ENCODE measurements around the gene TDRD15.
"Not testable (repeated sequence)": the region's sequence is repeated elsewhere in the genome, so short reads cannot be mapped to it uniquely, and the experiment has no call there.

Gene TDRD15

DNA sequence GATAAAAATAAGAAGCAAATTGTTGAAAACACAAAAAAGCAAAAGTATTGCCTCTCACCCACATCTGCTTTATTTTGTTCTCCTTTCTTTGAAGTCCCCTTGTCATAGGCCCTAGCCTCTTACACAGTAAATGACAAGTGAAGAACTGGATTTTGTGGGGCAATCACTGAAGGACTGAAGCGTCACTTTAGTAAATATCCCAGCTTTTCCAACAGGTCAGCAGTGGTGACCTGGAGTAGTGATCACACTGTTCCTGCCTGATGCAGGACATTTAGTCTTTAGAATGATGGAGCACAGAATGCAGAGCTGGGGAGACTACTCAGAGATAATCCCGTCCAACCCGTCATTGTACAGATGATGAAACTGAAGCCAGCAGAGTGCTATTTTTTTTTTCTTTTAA is 28.1 kb upstream of the TDRD15 start:
- DNase-seq (ENCODE audit: low read depth), result no peak
- TF ChIP-seq, protein P1, sequence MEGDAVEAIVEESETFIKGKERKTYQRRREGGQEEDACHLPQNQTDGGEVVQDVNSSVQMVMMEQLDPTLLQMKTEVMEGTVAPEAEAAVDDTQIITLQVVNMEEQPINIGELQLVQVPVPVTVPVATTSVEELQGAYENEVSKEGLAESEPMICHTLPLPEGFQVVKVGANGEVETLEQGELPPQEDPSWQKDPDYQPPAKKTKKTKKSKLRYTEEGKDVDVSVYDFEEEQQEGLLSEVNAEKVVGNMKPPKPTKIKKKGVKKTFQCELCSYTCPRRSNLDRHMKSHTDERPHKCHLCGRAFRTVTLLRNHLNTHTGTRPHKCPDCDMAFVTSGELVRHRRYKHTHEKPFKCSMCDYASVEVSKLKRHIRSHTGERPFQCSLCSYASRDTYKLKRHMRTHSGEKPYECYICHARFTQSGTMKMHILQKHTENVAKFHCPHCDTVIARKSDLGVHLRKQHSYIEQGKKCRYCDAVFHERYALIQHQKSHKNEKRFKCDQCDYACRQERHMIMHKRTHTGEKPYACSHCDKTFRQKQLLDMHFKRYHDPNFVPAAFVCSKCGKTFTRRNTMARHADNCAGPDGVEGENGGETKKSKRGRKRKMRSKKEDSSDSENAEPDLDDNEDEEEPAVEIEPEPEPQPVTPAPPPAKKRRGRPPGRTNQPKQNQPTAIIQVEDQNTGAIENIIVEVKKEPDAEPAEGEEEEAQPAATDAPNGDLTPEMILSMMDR (conservative IDR thresholded peaks at IDR 0.05; ENCODE audit: control insufficient read depth, insufficient read depth, low read depth, low read length), result no peak
- no peak overlapping the region for H3K4me3 ChIP-seq (ENCODE audit: control insufficient read depth, low read depth, low read length)

GRCh38 chr2:21096458-21096857 is 27.3 kb upstream of the TDRD15 start:
- DNase-seq (ENCODE audit: low read depth), result no peak
- TF ChIP-seq, protein P1 (conservative IDR thresholded peaks at IDR 0.05; ENCODE audit: control insufficient read depth, insufficient read depth, low read depth, low read length), result no peak
- H3K4me3 ChIP-seq (ENCODE audit: control insufficient read depth, low read depth, low read length), result no peak overlapping the region

DNA sequence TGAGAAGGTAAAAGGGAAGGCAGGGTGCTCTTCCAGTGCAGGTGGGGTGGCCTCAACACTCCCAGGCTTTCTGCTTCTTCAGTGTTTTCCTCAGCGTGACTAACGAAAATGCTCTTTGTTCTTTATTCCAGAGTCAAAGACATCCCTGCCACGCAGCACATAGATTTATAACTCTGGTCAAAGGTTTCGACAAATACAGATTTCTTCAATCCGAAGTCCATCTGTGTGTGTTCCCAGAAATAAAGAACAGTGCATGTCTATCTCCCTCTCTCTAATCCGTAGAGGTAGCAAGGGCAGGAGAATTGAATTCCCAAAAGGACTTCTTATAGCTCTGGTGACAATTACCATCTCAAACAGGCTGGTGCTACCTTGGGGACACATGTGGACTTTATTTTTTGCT is 26.4 kb upstream of the TDRD15 start:
- no peak overlapping the region for H3K4me3 ChIP-seq (ENCODE audit: control insufficient read depth, low read depth, low read length)
- DNase-seq (ENCODE audit: low read depth), result no peak
- TF ChIP-seq, protein P1 (conservative IDR thresholded peaks at IDR 0.05; ENCODE audit: control insufficient read depth, insufficient read depth, low read depth, low read length), result no peak

GRCh38 chr2:21098294-21098693 is 25.5 kb upstream of the TDRD15 start:
- no peak for DNase-seq (ENCODE audit: low read depth)
- no peak overlapping the region for H3K4me3 ChIP-seq (ENCODE audit: control insufficient read depth, low read depth, low read length)
- TF ChIP-seq, protein P1 (conservative IDR thresholded peaks at IDR 0.05; ENCODE audit: control insufficient read depth, insufficient read depth, low read depth, low read length), result no peak

DNA sequence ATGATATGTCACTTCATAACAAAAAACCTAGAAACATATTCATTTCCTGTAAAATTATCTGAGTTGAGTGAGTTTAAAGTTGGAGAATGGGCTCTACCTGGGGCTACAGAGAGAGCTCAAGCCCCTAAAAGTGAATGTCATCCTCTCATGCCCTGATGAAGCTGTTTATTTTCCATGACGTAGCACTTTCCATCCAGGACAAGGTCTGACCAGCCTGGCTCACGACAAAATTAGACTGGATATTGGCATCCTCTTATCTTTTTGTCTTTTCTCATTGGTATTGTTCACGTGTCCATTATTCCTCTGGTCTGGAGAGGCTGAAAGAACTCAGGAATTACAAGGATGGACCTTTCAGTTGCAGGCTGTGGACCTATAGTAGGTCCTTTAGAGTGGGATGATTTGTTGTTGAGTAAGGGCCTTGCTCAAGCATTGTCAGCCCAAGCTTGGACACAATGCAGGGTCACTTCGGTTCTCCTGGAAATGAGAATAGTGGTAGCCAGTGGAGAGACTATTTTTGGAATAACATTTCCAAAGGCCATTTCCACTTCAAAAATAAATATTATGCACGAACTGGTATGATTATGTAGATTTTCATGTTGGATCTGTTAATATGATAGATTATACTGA is 24.4 kb upstream of the TDRD15 start:
- DNase-seq (ENCODE audit: low read depth), result no peak
- H3K4me3 ChIP-seq (ENCODE audit: control insufficient read depth, low read depth, low read length), result no peak overlapping the region
- TF ChIP-seq, protein P1 (conservative IDR thresholded peaks at IDR 0.05; ENCODE audit: control insufficient read depth, insufficient read depth, low read depth, low read length), result no peak

DNA sequence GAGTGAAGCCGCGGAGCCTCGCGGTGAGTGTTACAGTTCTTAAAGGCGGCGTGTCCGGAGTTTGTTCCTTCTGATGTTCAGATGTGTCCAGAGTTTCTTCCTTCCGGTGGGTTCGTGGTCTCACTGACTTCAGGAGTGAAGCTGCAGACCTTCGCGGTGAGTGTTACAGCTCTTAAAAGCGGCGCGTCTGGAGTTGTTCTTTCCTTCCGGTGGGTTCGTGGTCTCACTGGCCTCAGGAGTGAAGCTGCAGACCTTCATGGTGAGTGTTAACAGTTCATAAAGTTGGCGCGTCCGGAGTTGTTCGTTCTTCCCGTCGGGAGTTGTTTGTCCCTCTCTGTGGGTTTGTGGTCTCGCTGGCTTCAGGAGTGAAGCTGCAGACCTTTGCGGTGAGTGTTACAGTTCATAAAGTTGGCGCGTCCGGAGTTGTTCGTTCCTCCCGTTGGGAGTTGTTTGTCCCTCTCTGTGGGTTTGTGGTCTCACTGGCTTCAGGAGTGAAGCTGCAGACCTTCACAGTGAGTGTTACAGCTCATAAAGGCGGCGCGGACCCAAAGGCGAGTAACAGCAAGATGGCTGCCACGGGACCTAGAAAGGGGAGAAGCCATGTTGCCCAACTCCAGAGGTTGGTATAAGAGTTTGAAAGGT is 22.1 kb upstream of the TDRD15 start:
- not testable (repeated sequence) for DNase-seq (ENCODE audit: low read depth)

DNA sequence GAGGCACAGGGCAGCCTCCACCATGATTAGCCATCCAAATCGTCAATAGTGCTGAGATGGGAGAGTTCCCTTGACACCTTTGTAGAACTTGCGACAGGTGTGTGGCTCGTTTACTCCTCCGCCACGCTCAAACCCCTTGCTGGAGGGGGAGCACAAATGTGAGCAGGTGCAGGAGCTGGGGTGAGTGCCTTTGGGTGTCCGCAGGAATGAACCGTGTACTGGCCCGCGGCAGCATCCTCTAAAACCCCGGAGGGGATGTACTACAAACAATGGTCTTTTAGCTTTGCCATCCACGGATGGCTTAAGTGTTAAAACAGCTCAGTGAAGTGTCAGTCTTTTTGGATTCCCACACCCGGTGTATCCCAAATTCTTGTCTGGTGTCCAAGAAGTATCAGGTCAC is 21.4 kb upstream of the TDRD15 start:
- no peak overlapping the region for H3K4me3 ChIP-seq (ENCODE audit: control insufficient read depth, low read depth, low read length)
- DNase-seq (ENCODE audit: low read depth), result no peak
- TF ChIP-seq, protein P1 (conservative IDR thresholded peaks at IDR 0.05; ENCODE audit: control insufficient read depth, insufficient read depth, low read depth, low read length), result no peak

More for the DNA sequence above, 22.1 kb upstream of the TDRD15 start:
- H3K4me3 ChIP-seq (ENCODE audit: control insufficient read depth, low read depth, low read length), result not testable (repeated sequence)

Data from fibroblast of mammary gland (primary cell).